Measurements from ENCODE around the gene NLK.

Gene NLK

DNA sequence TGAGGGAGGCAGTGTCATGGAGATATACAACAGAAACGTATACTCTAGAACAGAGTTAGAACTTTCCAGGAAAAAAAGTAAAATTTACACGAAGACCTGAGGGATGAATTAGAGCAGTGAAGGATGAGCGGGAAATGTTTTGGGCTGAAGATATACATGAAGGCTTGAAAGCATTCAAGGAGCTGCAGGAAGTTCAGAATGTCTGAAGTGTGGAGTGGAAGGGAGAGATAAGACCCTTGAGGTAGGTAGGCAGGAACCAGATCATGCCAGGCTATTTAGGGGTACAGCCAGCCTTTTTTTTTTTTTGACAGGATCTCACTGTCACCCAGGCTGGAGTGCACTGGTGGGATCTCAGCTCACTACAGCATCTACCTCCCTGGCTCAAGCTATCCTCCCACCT lies 3.2 kb upstream of the NLK start:
- DNase-seq (ENCODE audit: low read depth in 2 of 2, low spot score in 1 of 2) = no peak

DNA sequence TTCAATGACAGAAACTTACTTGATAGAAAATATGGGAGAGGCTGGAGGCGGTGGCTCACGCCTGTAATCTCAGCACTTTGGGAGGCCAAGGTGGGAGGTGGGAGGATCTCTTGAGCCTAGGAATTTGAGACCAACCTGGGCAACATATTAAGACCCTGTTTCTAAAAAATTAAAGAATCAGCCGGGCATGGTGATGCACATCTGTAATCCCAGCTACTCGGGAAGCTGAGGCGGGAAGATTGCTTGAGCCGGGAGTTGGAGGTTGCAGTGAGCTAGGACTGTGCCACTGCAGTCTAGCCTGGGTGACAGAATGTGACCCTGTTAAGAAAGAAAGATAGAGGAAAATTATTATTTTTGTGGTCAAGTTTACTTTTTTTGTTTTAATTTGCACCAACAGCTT lies 2.1 kb upstream of the NLK start:
- DNase-seq (ENCODE audit: low read depth in 2 of 2, low spot score in 1 of 2) = no peak

DNA sequence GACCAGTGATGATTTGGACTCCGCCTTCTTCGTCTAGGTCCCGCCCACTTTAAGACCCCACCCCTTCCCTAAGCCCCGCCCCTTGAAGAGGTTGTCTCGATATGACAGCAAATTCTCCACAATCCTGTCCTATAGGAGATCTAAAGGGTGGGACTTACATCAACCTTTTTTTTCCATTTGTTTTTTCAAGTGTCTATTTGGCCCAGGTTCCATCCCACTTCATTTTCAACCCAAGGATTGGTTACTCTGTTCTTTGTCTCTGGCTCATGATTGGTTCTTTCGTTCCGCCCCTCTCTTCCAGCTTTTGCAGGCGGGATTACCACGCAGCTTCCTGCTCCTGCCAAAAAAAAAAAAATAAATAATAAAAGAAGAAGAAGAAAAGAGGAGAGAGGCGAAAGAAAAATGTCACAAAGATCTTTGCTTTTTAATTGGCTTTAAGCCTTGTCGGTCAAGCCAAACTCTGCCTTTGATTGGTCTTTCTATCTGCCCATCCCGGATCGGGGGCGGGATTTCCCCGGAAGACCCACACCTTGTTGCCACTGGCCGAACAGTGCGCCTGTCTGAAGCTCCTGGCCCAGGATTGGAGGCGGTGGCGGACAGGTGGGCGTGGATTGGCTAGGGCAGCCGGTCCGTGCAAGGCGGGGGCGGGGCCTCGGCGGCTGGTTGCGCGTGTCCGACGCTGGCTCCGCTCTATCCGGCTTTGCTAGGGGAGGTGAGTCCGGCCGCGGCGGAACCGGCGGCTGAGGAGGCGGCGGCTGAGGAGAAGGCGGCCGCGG lies 1.2 kb upstream of the NLK start:
- peak; percentile 97 to 98 for DNase-seq (ENCODE audit: low read depth in 2 of 2, low spot score in 1 of 2)

DNA sequence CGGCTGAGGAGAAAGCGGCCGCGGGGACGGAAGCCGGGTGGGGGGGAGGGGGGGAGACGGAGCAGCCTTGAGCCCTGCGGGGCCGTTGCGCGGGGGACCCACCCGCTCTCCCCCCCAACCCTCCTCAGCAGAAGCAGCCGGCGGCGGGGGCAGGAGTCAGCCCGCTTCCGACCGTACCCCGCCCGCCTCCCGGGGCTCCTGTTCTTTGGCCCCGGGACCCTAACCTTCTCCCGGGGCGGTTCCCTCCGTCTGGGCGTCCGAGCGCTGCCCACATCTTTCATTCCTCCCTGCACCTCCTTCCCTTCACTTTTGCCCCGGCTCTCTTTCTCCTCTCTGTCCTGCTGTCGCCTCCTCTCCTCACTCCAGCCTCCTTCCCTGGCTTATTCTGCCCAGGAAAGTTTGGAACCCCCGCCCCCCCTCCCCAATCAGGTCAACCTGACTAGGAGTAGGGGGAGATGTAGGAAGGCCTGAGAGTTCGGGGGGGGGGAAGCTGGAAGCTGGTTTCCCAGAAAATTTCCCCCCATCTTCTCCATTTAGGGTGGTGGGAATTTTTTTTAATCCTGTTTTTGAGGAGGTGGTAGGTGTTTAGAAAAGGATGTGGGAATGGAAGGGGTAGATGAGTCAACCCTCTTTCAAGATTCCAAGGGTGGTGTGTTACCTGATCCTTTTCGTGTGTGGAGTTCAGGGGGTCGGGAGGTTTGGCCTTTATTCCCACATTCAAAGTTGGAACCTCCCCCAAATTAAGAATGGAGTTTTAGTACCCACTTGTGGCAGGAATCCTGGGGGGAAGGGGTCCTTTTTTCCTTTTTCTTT lies 427 bp upstream of the NLK start:
- no peak for DNase-seq (ENCODE audit: low read depth in 2 of 2, low spot score in 1 of 2)

DNA sequence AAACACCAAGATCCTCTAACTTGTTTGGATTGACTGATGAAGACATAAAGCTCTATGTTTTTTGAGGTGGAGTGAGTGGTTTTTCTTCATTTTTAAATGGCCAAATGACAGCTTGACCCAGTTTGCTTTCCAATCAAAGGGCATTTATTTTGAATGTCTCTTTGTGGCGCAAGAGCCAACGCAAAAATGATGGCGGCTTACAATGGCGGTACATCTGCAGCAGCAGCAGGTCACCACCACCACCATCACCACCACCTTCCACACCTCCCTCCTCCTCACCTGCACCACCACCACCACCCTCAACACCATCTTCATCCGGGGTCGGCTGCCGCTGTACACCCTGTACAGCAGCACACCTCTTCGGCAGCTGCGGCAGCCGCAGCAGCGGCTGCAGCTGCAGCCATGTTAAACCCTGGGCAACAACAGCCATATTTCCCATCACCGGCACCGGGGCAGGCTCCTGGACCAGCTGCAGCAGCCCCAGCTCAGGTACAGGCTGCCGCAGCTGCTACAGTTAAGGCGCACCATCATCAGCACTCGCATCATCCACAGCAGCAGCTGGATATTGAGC lies 329 bp downstream of the NLK start:
- DNase-seq (ENCODE audit: low read depth in 2 of 2, low spot score in 1 of 2) = no peak

DNA sequence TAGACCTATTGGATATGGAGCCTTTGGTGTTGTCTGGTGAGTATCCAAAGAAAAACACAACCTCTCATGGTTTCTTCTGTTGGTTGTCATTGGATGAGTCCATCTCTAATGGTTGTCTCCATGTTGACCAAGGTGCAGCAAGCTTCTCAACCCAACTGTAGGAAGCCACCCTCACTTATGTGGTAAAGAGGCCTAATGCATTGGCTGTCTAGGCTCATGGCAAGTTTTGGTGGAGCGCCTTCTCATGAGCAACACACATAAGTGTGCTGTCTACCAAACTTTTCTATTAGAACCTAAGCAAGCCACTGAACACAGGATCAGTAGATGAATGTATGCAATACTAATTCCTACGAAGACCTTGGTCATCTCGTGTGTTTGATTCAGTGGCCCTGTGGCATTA lies 819 bp downstream of the NLK start:
- DNase-seq (ENCODE audit: low read depth in 2 of 2, low spot score in 1 of 2) = no peak

DNA sequence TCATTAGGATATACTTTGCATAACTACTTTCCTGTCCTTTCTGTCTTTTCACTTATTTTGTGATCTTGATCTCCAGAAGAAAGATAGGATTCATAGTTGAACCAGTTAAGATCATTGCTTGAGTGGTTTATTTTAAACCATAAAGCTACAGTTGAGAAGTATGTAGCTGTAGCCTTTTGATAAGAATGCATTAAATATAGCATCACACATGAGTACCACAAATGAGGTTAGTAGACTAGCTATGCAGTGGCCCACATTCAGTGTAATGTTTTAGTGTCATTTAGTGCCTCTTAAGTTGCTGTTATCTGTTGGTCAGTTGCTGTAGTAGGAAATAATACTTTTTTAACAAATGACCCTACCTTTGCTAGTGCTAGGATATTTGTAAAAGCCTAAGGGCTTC lies 1.3 kb downstream of the NLK start:
- no peak for DNase-seq (ENCODE audit: low read depth in 2 of 2, low spot score in 1 of 2)

DNA sequence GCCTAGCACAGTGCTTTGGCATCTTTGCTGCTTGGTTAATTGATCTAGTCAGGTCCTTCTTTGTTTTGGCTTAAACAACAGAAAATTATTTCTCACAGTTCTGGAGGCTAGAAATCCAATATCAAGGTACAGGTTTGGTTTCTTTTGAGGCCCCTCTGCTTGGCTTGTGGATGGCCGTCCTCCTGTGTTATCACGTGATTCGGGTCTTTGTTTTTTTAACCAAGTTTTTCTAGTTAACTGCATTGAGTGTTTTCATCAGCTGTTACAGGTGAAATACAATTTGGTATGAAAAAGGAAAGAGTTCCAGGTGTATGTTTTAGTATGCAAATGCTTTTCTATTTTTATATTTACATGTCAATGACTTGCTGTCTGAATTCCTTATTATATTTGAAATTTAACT lies 2.8 kb downstream of the NLK start:
- no peak for DNase-seq (ENCODE audit: low read depth in 2 of 2, low spot score in 1 of 2)

DNA sequence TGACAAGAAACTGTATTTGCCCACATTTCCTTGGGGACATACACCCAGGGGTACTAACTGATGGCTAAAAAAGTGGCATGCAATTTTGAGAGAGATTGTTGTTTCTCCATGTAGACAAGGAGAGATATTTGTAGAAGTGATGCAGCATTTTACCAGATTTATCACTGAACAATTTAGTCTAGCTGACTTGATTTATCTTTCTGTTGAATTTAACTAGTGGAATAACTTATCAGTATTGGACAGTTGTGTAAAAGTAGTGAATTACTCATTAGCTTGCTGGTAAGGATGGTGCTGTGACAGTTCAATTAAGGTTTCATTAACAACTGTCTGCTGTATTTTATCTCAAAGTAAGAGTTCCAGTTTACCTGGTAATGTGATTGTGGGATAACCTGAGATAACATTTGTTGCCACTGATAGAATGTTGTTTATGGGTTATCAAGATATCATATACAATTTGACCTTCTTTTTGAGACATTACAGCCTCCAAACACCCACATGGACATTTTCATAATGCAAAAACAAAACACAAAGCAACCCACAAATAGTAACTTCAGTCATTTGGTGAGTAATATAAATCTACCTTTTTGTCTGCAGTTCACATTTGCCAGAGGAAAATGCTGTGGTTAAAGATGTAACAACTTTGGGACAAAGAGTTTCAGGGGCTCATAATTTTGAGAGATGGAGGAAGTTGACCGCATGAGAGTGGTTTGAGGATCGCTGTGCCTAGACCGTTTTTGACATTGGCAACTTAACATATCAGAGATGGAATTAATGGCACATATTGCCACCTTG lies 3.8 kb downstream of the NLK start:
- DNase-seq (ENCODE audit: low read depth in 2 of 2, low spot score in 1 of 2) = no peak

DNA sequence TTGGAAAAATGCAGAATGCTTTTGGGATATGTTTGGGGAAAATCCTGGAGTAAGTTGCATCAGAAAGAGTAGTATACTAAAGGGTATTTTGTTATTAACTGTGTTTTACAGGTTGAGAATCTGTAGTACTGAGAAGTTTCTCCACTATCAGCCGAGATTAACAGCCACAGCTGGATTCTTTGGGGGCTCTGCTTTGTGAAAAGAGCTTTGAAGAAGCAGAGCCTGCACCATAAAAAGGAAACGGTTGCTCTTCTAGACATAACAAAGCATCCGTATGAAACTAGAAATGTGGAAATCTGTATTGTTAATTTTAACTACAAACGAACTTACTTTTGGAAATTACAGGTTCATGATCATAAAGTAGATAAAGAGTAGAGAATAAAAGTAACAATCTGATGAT lies 5.3 kb downstream of the NLK start:
- DNase-seq (ENCODE audit: low read depth in 2 of 2, low spot score in 1 of 2) = no peak

DNA sequence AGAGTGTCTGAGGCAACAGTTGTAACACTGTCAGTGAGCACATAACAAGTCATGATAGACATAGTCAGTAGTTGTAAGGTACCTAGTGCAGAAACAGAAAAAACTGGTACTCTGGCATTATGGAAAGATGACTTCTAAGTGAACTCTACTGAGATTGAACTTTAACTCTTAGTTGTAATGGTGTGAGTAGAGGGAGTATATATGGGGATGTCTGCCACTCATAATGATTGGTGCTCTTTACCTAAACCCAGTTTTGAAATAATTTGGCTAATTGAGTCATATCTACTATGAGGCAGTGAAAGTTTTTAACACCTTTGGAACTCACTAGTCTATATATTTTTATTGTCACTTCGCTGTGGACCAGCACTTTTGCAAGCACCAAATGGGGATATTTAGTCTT lies 6.6 kb downstream of the NLK start:
- no peak for DNase-seq (ENCODE audit: low read depth in 2 of 2, low spot score in 1 of 2)

DNA sequence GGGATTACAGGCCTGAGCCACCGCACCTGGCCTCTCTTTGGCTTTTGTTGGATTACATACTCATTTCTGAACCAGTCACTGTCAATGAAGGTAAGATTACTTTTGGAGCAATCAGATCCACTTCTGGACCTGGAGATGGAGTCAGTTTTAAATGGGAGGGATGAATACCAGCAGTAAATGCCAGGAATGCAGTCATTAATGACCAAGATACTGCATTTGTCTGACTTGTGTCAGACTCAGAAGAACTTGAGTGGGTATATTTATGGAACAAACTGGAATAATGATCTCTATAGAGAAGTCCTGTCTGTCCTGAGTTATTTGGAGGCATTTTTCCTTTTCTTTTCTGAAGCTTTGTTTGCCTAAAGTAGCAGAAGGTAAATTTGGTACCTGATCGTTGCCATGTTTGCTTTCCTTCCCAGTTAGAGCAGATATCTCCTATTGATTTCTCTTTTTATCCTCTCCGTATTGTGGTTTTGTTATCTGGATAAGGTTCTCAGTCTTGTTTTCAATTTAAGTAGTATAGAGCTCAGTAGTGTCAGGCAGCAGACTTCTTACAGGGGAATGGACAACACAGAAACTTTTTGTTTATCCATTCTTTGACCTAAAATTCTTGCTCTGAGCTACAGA lies 10.7 kb downstream of the NLK start:
- DNase-seq (ENCODE audit: low read depth in 2 of 2, low spot score in 1 of 2) = no peak

DNA sequence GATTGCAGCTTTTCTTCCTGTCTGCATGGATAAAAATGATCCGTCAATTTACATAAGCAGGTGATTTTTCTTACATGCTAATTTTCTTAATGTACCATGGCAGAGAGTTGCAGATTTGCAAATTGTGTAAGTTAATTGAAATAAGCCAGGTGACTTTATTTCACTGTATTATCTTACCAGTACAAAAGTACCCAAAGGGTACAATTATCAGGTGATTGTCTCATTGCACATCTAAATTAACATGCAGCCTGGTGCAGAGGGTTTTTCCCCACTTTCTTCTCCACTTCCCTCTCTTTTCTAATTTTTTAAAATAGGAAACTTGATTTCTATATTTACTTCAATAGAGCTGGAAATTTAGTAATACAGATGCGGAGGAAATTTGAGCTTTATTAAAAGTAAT lies 11.2 kb downstream of the NLK start:
- no peak for DNase-seq (ENCODE audit: low read depth in 2 of 2, low spot score in 1 of 2)

DNA sequence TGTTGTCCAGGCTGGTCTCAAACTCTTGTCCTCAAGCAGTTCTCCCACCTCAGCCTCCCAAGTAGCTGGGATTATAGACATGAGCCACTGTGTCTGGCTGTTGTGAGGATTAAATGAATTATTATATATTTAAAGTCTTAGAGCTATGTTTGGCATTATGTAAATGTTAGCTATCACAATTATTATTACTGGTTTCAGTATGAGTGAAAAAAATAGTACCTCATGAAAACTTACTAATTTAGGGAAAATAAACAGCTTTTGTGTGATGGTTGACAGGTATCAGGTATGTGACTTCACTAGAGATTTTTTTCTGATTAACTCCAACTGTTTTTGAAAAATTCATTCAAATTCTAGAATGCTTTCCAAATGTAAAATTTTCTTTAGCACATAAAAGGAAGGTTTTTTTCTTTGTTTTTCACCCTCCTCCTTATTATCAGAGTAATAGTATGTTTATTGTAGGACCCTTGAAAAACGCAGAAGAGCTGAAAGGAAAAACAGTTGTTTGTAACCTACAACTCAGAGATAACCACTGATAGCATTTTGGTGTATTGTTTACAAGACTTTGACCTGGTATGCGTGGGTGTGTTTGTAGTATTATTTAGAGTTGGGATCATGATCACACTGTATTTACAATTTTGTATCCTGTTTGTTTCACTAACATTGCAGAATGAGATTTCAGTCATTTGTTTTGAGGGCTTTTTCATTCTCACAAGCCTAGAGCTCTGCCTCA lies 13.2 kb downstream of the NLK start:
- DNase-seq (ENCODE audit: low read depth in 2 of 2, low spot score in 1 of 2) = no peak

DNA sequence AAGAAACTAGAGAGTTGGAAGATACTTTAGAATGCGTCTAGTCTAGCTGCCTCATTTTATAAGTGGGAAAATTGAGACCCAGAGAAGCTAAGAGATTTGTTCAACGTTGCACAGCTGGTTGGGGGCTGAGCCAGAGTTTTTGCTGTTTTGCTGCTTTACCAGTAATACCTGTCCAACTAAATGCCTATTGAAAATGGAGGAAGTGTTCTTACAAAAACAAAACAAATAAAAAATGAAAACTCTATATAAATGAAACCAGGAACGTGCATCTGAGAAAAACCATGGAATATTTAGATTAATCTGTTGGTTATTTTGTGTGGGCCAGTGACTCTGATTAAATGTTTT lies 13.8 kb downstream of the NLK start:
- DNase-seq (ENCODE audit: low read depth in 2 of 2, low spot score in 1 of 2) = no peak

DNA sequence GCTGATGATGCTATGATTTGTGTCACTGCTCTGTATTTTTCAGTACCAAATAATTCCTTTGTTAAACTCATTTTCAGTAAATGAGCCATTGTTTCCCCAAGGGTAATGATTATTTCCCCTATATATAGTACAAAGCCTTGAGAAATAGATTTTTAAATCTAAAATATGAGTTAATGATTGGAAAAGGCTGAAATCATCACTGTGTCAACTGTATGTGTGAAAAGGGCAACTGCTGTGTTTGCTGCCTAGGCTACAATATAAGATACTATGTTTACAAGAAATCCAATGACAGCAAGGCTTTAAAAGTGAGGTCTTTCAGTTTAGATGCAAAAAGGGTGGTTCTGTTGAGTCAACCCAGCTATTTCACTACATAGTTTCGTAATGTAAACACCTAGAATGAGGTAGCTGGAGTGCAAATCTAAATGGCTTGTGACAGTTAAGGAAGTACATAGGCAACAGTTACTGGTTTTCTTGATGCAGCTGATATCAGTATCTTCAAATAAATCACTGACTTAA lies 15.3 kb downstream of the NLK start:
- no peak for DNase-seq (ENCODE audit: low read depth in 2 of 2, low spot score in 1 of 2)

DNA sequence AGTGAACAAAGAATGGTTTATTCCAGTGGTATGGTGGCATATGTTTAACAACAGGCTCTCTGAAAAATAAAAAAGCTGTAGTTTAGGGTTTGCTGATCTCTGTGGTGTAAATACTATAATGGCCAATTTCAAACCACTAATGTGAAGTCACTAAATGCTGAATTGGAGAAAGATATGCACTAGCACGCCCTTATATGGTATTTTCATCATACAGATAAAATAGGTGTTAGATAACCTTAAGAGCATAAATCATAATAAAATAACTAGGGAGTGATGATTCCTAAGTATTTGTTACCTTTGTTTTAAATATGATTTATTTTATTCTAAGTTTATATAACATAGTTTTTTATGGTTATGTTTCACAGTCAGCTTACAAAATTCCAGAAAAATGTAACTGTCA lies 17.2 kb downstream of the NLK start:
- DNase-seq (ENCODE audit: low read depth in 2 of 2, low spot score in 1 of 2) = no peak

DNA sequence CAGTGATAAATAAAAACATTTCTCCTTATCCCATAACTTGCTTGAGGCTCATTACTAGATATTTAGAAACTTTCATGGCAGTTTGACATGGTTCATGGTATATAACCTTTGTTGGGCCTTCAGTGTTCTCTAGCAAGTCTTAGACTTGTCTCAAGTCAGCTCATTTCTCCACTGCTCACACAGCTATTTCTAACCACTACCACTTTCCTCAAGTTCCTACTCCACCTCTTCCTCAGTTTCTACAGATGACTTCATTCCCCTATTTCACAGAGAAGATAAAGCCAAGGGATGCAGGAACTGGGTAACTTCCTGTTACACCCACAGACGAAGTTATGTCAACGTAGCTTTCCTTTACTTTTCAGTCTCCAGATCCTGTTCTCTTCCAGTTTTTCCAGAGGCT lies 23.2 kb downstream of the NLK start:
- no peak for DNase-seq (ENCODE audit: low read depth in 2 of 2, low spot score in 1 of 2)

DNA sequence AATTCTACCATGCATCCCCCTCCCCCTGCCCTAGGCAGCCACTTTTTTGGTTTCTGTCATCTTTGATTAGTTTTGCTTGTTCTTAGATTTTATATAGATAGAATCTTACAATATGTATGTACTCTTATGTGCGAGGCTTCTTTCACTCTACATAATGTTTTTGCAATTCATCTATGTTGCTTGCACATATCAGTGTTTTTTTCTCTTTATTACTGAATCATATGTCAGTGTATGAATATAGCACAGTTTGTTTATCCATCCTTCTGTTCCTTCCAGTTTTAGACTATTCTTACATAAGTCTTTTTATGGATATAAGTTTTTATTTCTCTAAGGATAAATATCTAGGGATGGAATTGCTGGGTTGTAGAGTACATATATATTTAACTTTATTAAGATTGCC lies 26.6 kb downstream of the NLK start:
- no peak for DNase-seq (ENCODE audit: low read depth in 2 of 2, low spot score in 1 of 2)

DNA sequence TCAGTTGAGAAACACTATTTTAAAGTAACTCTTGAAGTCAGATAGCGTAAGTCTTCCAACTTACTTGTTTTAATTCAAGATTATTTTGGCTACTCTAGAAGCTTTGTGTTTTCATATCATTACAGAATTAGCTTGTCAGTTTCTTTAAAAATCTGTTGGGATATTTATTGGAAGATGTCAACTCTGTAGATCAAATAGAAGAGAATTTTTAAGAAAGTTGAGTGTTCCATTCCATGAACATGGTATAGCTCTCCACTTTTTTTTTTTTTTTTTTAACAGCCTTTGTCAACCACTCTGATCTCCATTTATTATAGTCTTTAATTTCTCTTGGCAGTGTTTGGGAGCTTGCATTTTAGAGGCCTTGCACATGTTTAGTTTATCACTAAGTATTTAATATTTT lies 28.7 kb downstream of the NLK start:
- no peak for DNase-seq (ENCODE audit: low read depth in 2 of 2, low spot score in 1 of 2)
